C4-2B (cell line): ENCODE data around the gene PRRT1.

ENCODE experiments used
- ZFX ChIP-seq: fragments of 450-650 bp; IDR thresholded peaks from 2 replicates; pipeline ENCODE4 v1.6.1; 2017
- TF ChIP-seq, protein P1 (sequence below): fragments of 450-650 bp; conservative IDR thresholded peaks from 2 replicates; pipeline ENCODE4 v1.5.1; 2017; ENCODE audit warnings: mild to moderate bottlenecking

DNA sequence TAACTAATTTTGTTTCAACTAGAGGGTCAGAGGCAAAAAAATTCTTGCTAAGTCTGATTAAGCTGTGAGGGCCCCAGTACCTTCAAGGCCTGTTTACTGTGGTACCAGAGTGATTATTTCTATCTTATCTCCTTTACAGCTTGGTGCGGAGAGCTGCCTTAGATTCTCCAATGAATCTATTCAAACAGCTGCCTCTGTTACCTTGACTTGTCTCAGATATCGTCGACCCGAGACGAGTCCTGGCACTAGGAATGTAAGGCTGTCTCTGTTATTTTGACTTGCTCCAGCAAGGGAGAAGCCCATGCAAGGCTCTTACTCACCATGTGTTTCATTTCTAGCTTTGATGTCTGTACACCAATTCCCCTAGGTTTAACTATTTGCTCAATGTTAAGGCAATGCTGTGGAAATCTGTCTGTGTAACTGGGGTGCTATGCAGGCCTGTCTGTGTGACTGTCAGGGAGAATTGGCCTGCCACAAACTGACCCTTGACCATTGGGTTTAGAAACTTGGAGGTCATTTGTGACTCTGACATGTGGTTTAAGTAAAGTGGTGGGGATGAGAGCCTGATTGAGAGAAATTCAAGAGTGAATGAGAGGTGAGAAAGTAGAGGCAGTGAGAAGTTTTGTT lies 11.2 kb downstream of the PRRT1 start:
- TF ChIP-seq, protein P1, sequence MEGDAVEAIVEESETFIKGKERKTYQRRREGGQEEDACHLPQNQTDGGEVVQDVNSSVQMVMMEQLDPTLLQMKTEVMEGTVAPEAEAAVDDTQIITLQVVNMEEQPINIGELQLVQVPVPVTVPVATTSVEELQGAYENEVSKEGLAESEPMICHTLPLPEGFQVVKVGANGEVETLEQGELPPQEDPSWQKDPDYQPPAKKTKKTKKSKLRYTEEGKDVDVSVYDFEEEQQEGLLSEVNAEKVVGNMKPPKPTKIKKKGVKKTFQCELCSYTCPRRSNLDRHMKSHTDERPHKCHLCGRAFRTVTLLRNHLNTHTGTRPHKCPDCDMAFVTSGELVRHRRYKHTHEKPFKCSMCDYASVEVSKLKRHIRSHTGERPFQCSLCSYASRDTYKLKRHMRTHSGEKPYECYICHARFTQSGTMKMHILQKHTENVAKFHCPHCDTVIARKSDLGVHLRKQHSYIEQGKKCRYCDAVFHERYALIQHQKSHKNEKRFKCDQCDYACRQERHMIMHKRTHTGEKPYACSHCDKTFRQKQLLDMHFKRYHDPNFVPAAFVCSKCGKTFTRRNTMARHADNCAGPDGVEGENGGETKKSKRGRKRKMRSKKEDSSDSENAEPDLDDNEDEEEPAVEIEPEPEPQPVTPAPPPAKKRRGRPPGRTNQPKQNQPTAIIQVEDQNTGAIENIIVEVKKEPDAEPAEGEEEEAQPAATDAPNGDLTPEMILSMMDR = no peak
- TF ChIP-seq ZFX = no peak
